OCI-LY1 (cell line): ENCODE results near the gene SUFU.

Experiments used
- EZH2 ChIP-seq: fragments of 200-600 bp; sonication (generic), shearing (Covaris generic); IDR thresholded peaks from 2 replicates; pipeline ENCODE4 v1.8.0; 2017; ENCODE audit warnings: borderline replicate concordance, mixed run types, mild to moderate bottlenecking, antibody characterized with exemption, low read length, moderate library complexity, mixed read lengths
- TF ChIP-seq, protein P1 (sequence below): fragments of 200-600 bp; sonication (generic), shearing (Covaris generic); IDR thresholded peaks from 2 replicates; pipeline ENCODE4 v1.5.1; 2017; ENCODE audit warnings: mild to moderate bottlenecking, antibody characterized with exemption, low read length, moderate library complexity, mixed read lengths

DNA sequence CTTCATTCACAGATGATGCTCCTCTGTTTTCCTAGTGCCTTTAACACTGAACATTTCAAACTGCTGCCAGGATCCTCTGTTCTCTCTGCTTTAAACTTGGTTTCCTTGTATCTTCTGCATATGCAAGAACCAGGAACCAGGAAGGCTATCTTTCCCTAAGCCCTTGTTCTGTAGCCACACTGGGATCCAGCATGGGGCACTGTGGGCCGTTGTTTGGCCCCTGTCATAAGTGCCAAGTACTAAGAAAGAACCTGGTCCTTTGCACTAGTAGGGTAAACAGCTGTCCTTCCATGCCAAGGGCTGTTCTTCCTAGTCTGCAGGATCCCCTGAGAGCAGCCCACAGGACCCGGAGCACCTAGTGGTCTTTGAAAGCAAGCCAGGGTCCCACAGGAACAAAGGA lies 91.5 kb downstream of the SUFU start:
- TF ChIP-seq, protein P1, sequence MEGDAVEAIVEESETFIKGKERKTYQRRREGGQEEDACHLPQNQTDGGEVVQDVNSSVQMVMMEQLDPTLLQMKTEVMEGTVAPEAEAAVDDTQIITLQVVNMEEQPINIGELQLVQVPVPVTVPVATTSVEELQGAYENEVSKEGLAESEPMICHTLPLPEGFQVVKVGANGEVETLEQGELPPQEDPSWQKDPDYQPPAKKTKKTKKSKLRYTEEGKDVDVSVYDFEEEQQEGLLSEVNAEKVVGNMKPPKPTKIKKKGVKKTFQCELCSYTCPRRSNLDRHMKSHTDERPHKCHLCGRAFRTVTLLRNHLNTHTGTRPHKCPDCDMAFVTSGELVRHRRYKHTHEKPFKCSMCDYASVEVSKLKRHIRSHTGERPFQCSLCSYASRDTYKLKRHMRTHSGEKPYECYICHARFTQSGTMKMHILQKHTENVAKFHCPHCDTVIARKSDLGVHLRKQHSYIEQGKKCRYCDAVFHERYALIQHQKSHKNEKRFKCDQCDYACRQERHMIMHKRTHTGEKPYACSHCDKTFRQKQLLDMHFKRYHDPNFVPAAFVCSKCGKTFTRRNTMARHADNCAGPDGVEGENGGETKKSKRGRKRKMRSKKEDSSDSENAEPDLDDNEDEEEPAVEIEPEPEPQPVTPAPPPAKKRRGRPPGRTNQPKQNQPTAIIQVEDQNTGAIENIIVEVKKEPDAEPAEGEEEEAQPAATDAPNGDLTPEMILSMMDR, result no peak
- no peak for TF ChIP-seq EZH2
